ENCODE measurements around the gene TFAP2C. TPM values are rescaled to one million over a fixed set of nuclear protein-coding genes. Genes with fewer than 3 reads are reported as not detected.

TFAP2C gene
- total RNA-seq, 1 donor from 2014 or later = 0.19 TPM

GRCh38 chr20:56625837-56626236, 3.3 kb upstream of the TFAP2C start:
- Histone ChIP-seq H3K27me3 (ENCODE audit: low read depth) (peaks cover 99% of the 10 kb centered on the region), H3K4me3 (no peak overlapping the region), H3K4me1 (peaks cover 59% of the 10 kb centered on the region), H3K27ac (replicated peaks) (no peak overlapping the region), H3K36me3 (no peaks in the 10 kb centered on the region), H3K9me3 (replicated peaks) (no peaks in the 10 kb centered on the region)
- TF ChIP-seq, protein P1, sequence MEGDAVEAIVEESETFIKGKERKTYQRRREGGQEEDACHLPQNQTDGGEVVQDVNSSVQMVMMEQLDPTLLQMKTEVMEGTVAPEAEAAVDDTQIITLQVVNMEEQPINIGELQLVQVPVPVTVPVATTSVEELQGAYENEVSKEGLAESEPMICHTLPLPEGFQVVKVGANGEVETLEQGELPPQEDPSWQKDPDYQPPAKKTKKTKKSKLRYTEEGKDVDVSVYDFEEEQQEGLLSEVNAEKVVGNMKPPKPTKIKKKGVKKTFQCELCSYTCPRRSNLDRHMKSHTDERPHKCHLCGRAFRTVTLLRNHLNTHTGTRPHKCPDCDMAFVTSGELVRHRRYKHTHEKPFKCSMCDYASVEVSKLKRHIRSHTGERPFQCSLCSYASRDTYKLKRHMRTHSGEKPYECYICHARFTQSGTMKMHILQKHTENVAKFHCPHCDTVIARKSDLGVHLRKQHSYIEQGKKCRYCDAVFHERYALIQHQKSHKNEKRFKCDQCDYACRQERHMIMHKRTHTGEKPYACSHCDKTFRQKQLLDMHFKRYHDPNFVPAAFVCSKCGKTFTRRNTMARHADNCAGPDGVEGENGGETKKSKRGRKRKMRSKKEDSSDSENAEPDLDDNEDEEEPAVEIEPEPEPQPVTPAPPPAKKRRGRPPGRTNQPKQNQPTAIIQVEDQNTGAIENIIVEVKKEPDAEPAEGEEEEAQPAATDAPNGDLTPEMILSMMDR (IDR thresholded peaks at IDR 0.05; ENCODE audit: borderline replicate concordance) = no peak
- no peak for DNase-seq
- intact Hi-C loops (cut with micrococcal nuclease) = no loop called here

- no peak overlapping the region for H3K27ac ChIP-seq (replicated peaks)
- TF ChIP-seq, protein P1 (IDR thresholded peaks at IDR 0.05; ENCODE audit: borderline replicate concordance) = peak; percentile 22
- no peaks in the 10 kb centered on the region for H3K36me3 ChIP-seq
- intact Hi-C loops (cut with micrococcal nuclease) = no loop called here
- H3K4me3 ChIP-seq = peak overlapping the region; percentile 11
- H3K4me1 ChIP-seq = peaks cover 64% of the 10 kb centered on the region
- H3K9me3 ChIP-seq (replicated peaks) = no peaks in the 10 kb centered on the region
- no peak for DNase-seq
- peaks cover 100% of the 10 kb centered on the region for H3K27me3 ChIP-seq (ENCODE audit: low read depth)
Observed at GRCh38 chr20:56626367-56627121, 2.6 kb upstream of the TFAP2C start.

DNA sequence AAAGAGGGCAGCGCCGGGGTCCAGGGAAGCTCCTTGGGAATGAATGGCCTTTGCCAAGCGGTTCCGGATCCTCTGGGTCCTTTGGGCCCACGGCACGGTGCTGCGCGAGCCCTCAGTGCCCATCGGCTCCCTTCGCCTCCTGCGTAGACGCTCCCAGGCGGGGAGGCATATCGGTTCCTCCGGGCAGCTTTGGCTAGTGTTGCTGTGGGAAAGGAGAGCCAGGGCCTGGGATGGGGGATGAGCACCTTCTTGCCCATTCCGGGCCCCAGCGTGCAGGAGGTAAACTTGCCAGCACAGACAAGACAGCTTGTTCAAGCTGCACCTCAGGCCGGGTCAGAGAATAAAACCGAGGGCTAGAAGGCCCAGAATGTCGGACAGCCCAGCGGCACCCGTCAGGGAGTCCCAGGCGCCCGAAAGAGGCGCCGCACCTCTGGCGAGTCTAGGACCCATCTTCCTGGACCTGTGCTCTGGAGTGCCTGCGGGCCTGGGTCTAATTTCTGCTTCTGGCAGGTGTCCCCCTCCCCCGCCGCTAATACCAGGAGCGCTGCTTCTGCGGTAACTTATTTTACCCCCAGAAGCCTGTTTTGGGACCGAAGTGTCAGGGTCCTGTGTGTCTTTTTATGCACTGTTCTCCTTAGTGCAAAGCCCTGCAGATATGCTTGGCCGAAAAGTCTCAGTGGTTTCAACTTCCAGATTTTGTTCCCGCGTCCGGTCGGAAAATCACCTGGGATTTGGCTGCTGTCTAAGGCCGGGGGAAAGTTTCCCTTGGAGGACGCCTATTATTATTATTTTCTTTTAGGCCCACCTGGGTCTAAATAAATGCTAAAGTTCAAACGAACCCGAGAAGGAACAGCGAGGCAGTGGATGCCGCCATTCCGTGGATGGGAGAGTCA, 1.7 kb upstream of the TFAP2C start:
- intact Hi-C loops (cut with micrococcal nuclease) = no loop called here
- peak overlapping the region; percentile 68 for H3K4me3 ChIP-seq
- H3K27ac ChIP-seq (replicated peaks) = no peak overlapping the region
- no peaks in the 10 kb centered on the region for H3K9me3 ChIP-seq (replicated peaks)
- H3K27me3 ChIP-seq (ENCODE audit: low read depth) = peaks cover 100% of the 10 kb centered on the region
- H3K36me3 ChIP-seq = no peaks in the 10 kb centered on the region
- no peak for DNase-seq
- peaks cover 64% of the 10 kb centered on the region for H3K4me1 ChIP-seq
- TF ChIP-seq, protein P1 (IDR thresholded peaks at IDR 0.05; ENCODE audit: borderline replicate concordance) = no peak

DNA sequence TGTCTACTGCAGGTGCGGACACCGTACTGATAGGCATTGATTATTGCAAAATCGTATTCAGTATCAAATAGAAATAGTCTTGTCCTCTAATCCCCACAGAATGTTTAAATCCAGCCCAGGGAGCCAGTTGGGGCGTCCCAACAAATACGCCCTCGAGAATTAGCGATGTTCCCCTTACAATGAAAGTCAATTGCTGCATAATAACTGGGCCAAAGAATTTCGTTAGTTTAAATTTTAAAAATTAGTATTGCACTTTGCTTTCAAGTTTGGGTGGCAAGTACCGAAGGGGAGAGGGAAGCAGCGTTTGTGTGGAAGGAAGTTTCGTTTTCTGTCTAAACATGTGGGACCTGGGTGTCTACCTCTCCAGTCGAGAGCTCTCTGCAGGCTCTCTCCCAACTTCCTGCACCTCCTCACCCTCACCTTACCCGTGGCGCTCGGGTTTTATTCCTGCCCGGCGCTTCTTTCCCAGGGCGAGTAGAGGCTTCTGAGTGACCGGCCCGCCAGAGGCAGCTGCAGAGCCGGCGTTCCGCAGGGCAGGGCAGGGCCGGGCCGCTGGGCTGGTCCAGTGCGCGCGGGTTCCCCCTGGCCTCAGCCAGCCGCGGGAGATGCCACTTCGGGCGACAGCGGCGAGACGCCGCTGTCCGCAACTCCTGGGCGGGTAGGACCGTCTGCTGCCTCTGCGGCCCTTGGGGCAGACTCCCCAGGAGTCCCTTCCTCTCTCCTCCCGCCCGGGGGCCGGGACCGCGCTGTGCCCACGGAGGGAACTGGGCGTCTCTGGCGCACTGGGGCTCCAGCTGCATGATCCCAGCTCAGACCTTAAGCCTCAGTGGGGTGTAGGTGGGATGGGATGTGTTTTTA, 862 bp upstream of the TFAP2C start:
- H3K27me3 ChIP-seq (ENCODE audit: low read depth) = peaks cover 100% of the 10 kb centered on the region
- no peak for DNase-seq
- peaks cover 64% of the 10 kb centered on the region for H3K4me1 ChIP-seq
- TF ChIP-seq, protein P1 (IDR thresholded peaks at IDR 0.05; ENCODE audit: borderline replicate concordance) = no peak
- no peak overlapping the region for H3K27ac ChIP-seq (replicated peaks)
- no peaks in the 10 kb centered on the region for H3K36me3 ChIP-seq
- H3K4me3 ChIP-seq = peak overlapping the region; percentile 68
- intact Hi-C loops (cut with micrococcal nuclease) = no loop called here
- no peaks in the 10 kb centered on the region for H3K9me3 ChIP-seq (replicated peaks)
